Measurements from ENCODE around the gene WDR18. TPM values are rescaled to one million over a fixed set of nuclear protein-coding genes. Genes with fewer than 3 reads are reported as not detected.

Gene WDR18
- total and polyA plus RNA-seq, 2 of the 4 experiments (the other 2 are of a cell fraction) = 37.1 to 56.9 TPM

DNA sequence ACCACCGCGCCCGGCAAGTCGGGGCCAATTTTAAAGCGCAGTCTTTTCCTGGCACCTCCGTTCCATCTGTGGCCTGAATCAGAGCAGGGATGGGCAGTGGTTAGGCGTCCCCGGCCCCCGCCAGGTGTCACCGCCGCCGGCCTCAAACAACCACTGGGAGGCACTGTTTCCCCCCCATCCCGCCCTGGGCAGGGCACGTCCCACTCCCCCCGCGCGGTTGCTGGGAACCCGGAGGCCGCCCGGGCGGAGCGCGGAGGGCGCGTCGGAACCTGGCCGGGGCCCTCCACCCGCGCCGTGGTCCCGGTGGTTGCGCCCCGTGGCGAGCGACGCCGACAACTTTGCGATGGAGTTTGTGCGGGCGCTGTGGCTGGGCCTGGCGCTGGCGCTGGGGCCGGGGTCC lies 15.9 kb downstream of the WDR18 start, which contains the start of gene GRIN3B:
GRIN3B (plus strand) TSS at position 325 of the 400 bp plus-strand sequence; CDS start at position 344, 19 bp downstream.
- Histone ChIP-seq H3K14ac (replicated peaks; ENCODE audit: low read depth, low read length) (no peak within 1 kb of the TSS), H3K4me2 (ENCODE audit: low read depth, low read length) (peak within 1 kb of the TSS; percentile 75), H3K79me1 (ENCODE audit: low read depth in 1 of 2, low read length in 2 of 2) (no peaks in the 10 kb centered on the region), H4K91ac (ENCODE audit: insufficient read depth, low read depth, low read length) (no peak within 1 kb of the TSS), H3K9me3 (ENCODE audit: control insufficient read depth, insufficient read depth, low read length) (no peaks in the 10 kb centered on the region), H3K4me1 (ENCODE audit: control insufficient read depth, insufficient read depth, low read length) (peaks cover 5% of the 10 kb centered on the region), H3K27ac (ENCODE audit: insufficient read depth, low read length) (no peak within 1 kb of the TSS), H2BK15ac (ENCODE audit: low read depth, low read length) (no peak within 1 kb of the TSS), H3K9ac (ENCODE audit: low read depth, low read length) (no peak within 1 kb of the TSS), H3K4me3 (ENCODE audit: insufficient read depth, low read depth, low read length) (peak within 1 kb of the TSS; percentile 53), H3K9me1 (ENCODE audit: insufficient read depth, low read length) (no peaks in the 10 kb centered on the region), H2BK5ac (ENCODE audit: low read depth, low read length, poor library complexity, severe bottlenecking) (no peak within 1 kb of the TSS), H3K56ac (ENCODE audit: extremely low read depth, insufficient read depth, low read length) (no peak within 1 kb of the TSS), H2BK20ac (ENCODE audit: low read depth, low read length) (no peak within 1 kb of the TSS), H2BK120ac (ENCODE audit: low read depth, low read length) (no peak within 1 kb of the TSS), H2AK9ac (replicated peaks; ENCODE audit: low read depth, low read length, poor library complexity) (peak within 1 kb of the TSS; percentile 42), H3K36me3 (ENCODE audit: control insufficient read depth, insufficient read depth, low read length) (peaks cover 5% of the 10 kb centered on the region; the same call in 1 of the 2 replicates), H4K5ac (ENCODE audit: low read depth, low read length) (no peak within 1 kb of the TSS), H3K23ac (ENCODE audit: low read depth, low read length) (no peak within 1 kb of the TSS), H3K18ac (ENCODE audit: low read depth, low read length) (no peak within 1 kb of the TSS), H3K27me3 (ENCODE audit: control insufficient read depth, insufficient read depth, low read length) (peaks cover 44% of the 10 kb centered on the region), H2AFZ (replicated peaks; ENCODE audit: low read length, poor library complexity) (peak within 1 kb of the TSS; percentile 87), H3K4ac (ENCODE audit: low read depth, low read length) (no peak within 1 kb of the TSS), H2AK5ac (ENCODE audit: low read depth, low read length) (no peak within 1 kb of the TSS), H4K8ac (ENCODE audit: low read depth in 2 of 2, low read length in 2 of 2) (no peak within 1 kb of the TSS), H4K20me1 (ENCODE audit: insufficient read depth, low read length) (0 out of 2 replicates have a peak, but pooled peaks cover 11% of the 10 kb centered on the region)
- in situ Hi-C loops (cut with MboI; ENCODE audit: low sequenced_read_pairs) (no loop called here), intact Hi-C loops (cut with micrococcal nuclease) (no loop called here), dilution Hi-C loops (cut with HindIII; ENCODE audit: low sequenced_read_pairs, unreplicated experiment) (no loop called here)
- TF ChIP-seq MAFK (IDR thresholded peaks at IDR 0.05; ENCODE audit: low read depth, low read length) (no peak), RFX5 (IDR thresholded peaks at IDR 0.05; ENCODE audit: low read depth, low read length) (no peak), SMC3 (IDR thresholded peaks at IDR 0.05; ENCODE audit: low read depth, low read length) (peak; percentile 22; the same call in 1 of the 2 replicates), RCOR1 (IDR thresholded peaks at IDR 0.05; ENCODE audit: insufficient replicate concordance, low read length) (no peak), POLR2A (IDR thresholded peaks at IDR 0.05; ENCODE audit: low read depth, low read length) (no peak), MAZ (IDR thresholded peaks at IDR 0.05; ENCODE audit: borderline replicate concordance, low read depth, low read length) (peak; percentile 47; the same call in 1 of the 2 replicates), CHD1 (IDR thresholded peaks at IDR 0.05; ENCODE audit: low read depth, low read length) (no peak), FOS (IDR thresholded peaks at IDR 0.05; ENCODE audit: low read depth, low read length) (no peak), MXI1 (IDR thresholded peaks at IDR 0.05; ENCODE audit: borderline replicate concordance, low read depth, low read length) (no peak), NFE2L2 (IDR thresholded peaks at IDR 0.05; ENCODE audit: low read depth, low read length) (no peak), CEBPB (IDR thresholded peaks at IDR 0.05; ENCODE audit: low read depth, low read length) (no peak), RAD21 (IDR thresholded peaks at IDR 0.05; ENCODE audit: low read length) (peak; percentile 35; the same call in 1 of the 2 replicates), BHLHE40 (IDR thresholded peaks at IDR 0.05; ENCODE audit: low read depth, low read length) (no peak)
- TF ChIP-seq, protein P1, sequence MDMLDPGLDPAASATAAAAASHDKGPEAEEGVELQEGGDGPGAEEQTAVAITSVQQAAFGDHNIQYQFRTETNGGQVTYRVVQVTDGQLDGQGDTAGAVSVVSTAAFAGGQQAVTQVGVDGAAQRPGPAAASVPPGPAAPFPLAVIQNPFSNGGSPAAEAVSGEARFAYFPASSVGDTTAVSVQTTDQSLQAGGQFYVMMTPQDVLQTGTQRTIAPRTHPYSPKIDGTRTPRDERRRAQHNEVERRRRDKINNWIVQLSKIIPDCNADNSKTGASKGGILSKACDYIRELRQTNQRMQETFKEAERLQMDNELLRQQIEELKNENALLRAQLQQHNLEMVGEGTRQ (IDR thresholded peaks at IDR 0.05; ENCODE audit: low read depth, low read length) = no peak
- TF ChIP-seq, protein P2, sequence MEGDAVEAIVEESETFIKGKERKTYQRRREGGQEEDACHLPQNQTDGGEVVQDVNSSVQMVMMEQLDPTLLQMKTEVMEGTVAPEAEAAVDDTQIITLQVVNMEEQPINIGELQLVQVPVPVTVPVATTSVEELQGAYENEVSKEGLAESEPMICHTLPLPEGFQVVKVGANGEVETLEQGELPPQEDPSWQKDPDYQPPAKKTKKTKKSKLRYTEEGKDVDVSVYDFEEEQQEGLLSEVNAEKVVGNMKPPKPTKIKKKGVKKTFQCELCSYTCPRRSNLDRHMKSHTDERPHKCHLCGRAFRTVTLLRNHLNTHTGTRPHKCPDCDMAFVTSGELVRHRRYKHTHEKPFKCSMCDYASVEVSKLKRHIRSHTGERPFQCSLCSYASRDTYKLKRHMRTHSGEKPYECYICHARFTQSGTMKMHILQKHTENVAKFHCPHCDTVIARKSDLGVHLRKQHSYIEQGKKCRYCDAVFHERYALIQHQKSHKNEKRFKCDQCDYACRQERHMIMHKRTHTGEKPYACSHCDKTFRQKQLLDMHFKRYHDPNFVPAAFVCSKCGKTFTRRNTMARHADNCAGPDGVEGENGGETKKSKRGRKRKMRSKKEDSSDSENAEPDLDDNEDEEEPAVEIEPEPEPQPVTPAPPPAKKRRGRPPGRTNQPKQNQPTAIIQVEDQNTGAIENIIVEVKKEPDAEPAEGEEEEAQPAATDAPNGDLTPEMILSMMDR (conservative IDR thresholded peaks at IDR 0.05; ENCODE audit: low read depth, low read length) = peak; percentile 58
- TF ChIP-seq, protein P3, sequence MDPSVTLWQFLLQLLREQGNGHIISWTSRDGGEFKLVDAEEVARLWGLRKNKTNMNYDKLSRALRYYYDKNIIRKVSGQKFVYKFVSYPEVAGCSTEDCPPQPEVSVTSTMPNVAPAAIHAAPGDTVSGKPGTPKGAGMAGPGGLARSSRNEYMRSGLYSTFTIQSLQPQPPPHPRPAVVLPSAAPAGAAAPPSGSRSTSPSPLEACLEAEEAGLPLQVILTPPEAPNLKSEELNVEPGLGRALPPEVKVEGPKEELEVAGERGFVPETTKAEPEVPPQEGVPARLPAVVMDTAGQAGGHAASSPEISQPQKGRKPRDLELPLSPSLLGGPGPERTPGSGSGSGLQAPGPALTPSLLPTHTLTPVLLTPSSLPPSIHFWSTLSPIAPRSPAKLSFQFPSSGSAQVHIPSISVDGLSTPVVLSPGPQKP (IDR thresholded peaks at IDR 0.05; ENCODE audit: borderline replicate concordance, low read depth, low read length) = no peak
- POLR2A ChIA-PET (ENCODE audit: unreplicated experiment) = no interaction called here
- peak; percentile 57 for ATAC-seq (ENCODE audit: low read depth)
- CTCF ChIA-PET = interaction anchor here (0.9 kb wide), 1 partner anchor 18 kb away, joined by 3 read pairs; no protein-coding TSS in a partner anchor
- peak; percentile 40 for DNase-seq
- BruUV-seq (replicated peaks) = no TSS peak
- WGBS, 2 experiments (ENCODE audit: extremely low coverage in 2 of 2, insufficient read length in 1 of 2) = 4% methylated on average over 19 of the region's 43 CpGs; no CpG with 5 or more reads in 1 of the 2 experiments
